Astrocyte (in vitro differentiated cells and primary cell): ENCODE results near the gene PROKR2.

Experiments used
- CTCF ChIP-seq: IDR thresholded peaks from 2 replicates; pipeline ENCODE4 v1.5.1; 2011; ENCODE audit warnings: low read depth, mild to moderate bottlenecking, inconsistent platforms, low read length, moderate library complexity; ENCODE audit not compliant: insufficient read depth
- EZH2 ChIP-seq: IDR thresholded peaks from 2 replicates; pipeline ENCODE4 v1.6.1; 2012; ENCODE audit warnings: mild to moderate bottlenecking, low read length, inconsistent platforms; ENCODE audit not compliant: insufficient read depth

DNA sequence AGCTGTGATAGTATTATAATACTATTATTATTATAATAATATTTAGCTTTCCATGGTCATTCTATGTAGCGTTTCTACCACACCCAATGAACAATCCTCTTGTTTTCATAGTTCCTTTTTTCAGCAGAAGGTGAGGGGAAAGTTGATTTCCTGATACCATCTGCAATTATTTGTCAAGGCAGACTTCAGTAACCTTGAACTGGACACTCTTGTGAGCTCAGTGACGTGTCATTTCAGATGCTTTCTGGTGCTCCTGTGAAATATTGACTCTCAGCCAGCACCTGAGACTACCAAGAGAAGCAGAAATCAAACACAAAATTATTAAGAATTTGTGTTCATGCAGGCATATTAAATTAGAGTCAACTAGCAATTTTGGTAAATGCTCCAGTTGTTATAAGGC is 46.0 kb upstream of the PROKR2 start:
- TF ChIP-seq CTCF (no peak), EZH2 (no peak)
